GM23248 (cell line): ENCODE measurements around the gene ZDHHC1.

Experiments
- EZH2 ChIP-seq: fragments of 200-600 bp; sonication (generic); IDR thresholded peaks from 2 replicates; pipeline ENCODE4 v1.6.1; 2018; ENCODE audit warnings: antibody characterized with exemption, mild to moderate bottlenecking; ENCODE audit not compliant: insufficient read depth, poor library complexity, severe bottlenecking
- EZH2phosphoT487 ChIP-seq: fragments of 200-600 bp; sonication (generic); IDR thresholded peaks from 2 replicates; pipeline ENCODE4 v1.6.1; 2018; ENCODE audit warnings: antibody characterized with exemption, moderate library complexity, mild to moderate bottlenecking, low read depth; ENCODE audit not compliant: insufficient read depth

DNA sequence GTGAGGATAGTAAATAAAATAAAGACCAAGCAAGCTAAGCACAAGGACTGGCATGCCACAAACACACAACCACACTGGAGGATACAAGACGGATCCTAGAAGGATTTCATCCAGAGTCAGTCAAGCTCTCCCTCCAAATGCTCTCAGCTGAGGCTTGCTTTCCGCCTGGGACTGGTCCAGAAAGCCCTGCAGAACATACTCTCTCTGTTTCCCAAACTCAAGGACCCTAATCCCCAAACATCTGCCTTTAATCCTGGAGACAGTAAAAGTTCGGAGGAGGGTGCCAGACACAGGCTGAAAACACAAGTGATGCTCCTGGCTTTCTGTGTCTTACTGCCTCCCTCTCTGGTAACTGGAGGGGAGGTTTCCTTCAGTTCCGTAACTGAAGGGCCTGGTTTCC lies 9.3 kb upstream of the ZDHHC1 start:
- TF ChIP-seq EZH2phosphoT487: no peak
- TF ChIP-seq EZH2: no peak
